Mesenchymal stem cell (in vitro differentiated cells and primary cell): Measurements from ENCODE around the gene SYTL3.
"Not testable (repeated sequence)": the region's sequence is repeated elsewhere in the genome, so short reads cannot be mapped to it uniquely, and the experiment has no call there.

Source experiments
- DNase-seq: peaks from one replicate; pipeline ENCODE4 v3.0.0-alpha.2; 2013
- H2AFZ ChIP-seq: one replicate; pipeline ENCODE4 v1.6.1; 2013; ENCODE audit warnings: low read depth, mild to moderate bottlenecking, control low read depth, inconsistent platforms, low read length, moderate library complexity
- H2AK5ac ChIP-seq: 2 replicates; pipeline ENCODE4 v1.6.1; 2013; ENCODE audit warnings: low read length, moderate library complexity, mild to moderate bottlenecking, inconsistent platforms; ENCODE audit not compliant: severe bottlenecking
- H2BK120ac ChIP-seq: one replicate; pipeline ENCODE4 v1.6.1; 2013; ENCODE audit warnings: low read depth, mild to moderate bottlenecking, inconsistent platforms, low read length, moderate library complexity
- H2BK12ac ChIP-seq, 2 experiments: one replicate each; pipeline ENCODE4 v1.6.1; 2013; ENCODE audit warnings: inconsistent platforms in 2 of 2, low read length in 2 of 2, mild to moderate bottlenecking in 2 of 2, moderate library complexity in 2 of 2, control low read depth in 1 of 2
- H2BK15ac ChIP-seq: one replicate; pipeline ENCODE4 v1.6.1; 2013; ENCODE audit warnings: mild to moderate bottlenecking, low read depth, inconsistent platforms; ENCODE audit not compliant: poor library complexity, severe bottlenecking
- H2BK5ac ChIP-seq: 2 replicates; pipeline ENCODE4 v1.6.1; 2013; ENCODE audit warnings: low read depth, mild to moderate bottlenecking, low read length, control low read depth, inconsistent platforms; ENCODE audit not compliant: poor library complexity, severe bottlenecking
- H3K14ac ChIP-seq, 2 experiments: one replicate each; pipeline ENCODE4 v1.6.1; 2013; ENCODE audit warnings: inconsistent platforms in 2 of 2, low read length in 2 of 2, control low read depth in 1 of 2, mild to moderate bottlenecking in 1 of 2, moderate library complexity in 1 of 2
- H3K18ac ChIP-seq, 2 experiments: one replicate each; pipeline ENCODE4 v1.6.1; 2013; ENCODE audit warnings: inconsistent platforms in 2 of 2, low read length in 2 of 2, control low read depth in 1 of 2, low read depth in 1 of 2, mild to moderate bottlenecking in 1 of 2
- H3K23ac ChIP-seq, 2 experiments: one replicate each; pipeline ENCODE4 v1.6.1; 2013; ENCODE audit warnings: inconsistent platforms in 2 of 2, low read length in 2 of 2, mild to moderate bottlenecking in 2 of 2, moderate library complexity in 2 of 2, control low read depth in 1 of 2
- H3K27ac ChIP-seq: 2 replicates; pipeline ENCODE4 v1.5.1; 2013; ENCODE audit warnings: mild to moderate bottlenecking, moderate library complexity, low read length, control low read depth, inconsistent platforms; ENCODE audit not compliant: poor library complexity, severe bottlenecking
- H3K27me3 ChIP-seq, 2 experiments: 2 replicates each; pipeline versions ENCODE4 v1.6.1 to v1.7.0; 2013; ENCODE audit warnings: low read length in 2 of 2, mild to moderate bottlenecking in 2 of 2, moderate library complexity in 2 of 2, control low read depth in 1 of 2, inconsistent platforms in 1 of 2; ENCODE audit not compliant: control insufficient read depth in 1 of 2, insufficient read depth in 1 of 2
- H3K36me3 ChIP-seq, 2 experiments: 2 replicates each; pipeline versions ENCODE4 v1.6.1 to v1.7.0; 2013; ENCODE audit warnings: low read length in 2 of 2, control low read depth in 1 of 2, inconsistent platforms in 1 of 2, low read depth in 1 of 2, mild to moderate bottlenecking in 1 of 2; ENCODE audit not compliant: insufficient read depth in 2 of 2, control insufficient read depth in 1 of 2
- H3K4ac ChIP-seq, 2 experiments: one replicate each; pipeline ENCODE4 v1.6.1; 2013; ENCODE audit warnings: inconsistent platforms in 2 of 2, low read length in 2 of 2, mild to moderate bottlenecking in 2 of 2, moderate library complexity in 2 of 2, control low read depth in 1 of 2, low read depth in 1 of 2
- H3K4me1 ChIP-seq: 2 replicates; pipeline ENCODE4 v1.6.1; 2013; ENCODE audit warnings: low read depth, low read length, control low read depth; ENCODE audit not compliant: control insufficient read depth, insufficient read depth
- H3K4me2 ChIP-seq: 2 replicates; pipeline ENCODE4 v1.6.1; 2013; ENCODE audit warnings: low read length, mild to moderate bottlenecking, inconsistent platforms; ENCODE audit not compliant: poor library complexity, severe bottlenecking
- H3K4me3 ChIP-seq, 2 experiments: 2 replicates each; pipeline versions ENCODE4 v1.5.1 to v1.7.0; 2013; ENCODE audit warnings: low read length in 2 of 2, mild to moderate bottlenecking in 2 of 2, control low read depth in 1 of 2, low read depth in 1 of 2; ENCODE audit not compliant: insufficient read depth in 1 of 2
- H3K79me1 ChIP-seq: replicated peaks from 2 replicates; pipeline ENCODE4 v1.6.1; 2013; ENCODE audit warnings: mild to moderate bottlenecking, control low read depth, low read length, inconsistent platforms; ENCODE audit not compliant: poor library complexity, severe bottlenecking
- H3K9ac ChIP-seq: 2 replicates; pipeline ENCODE4 v1.7.0; 2013; ENCODE audit warnings: mild to moderate bottlenecking, low read length, moderate library complexity
- H3K9me3 ChIP-seq: 2 replicates; pipeline ENCODE4 v1.7.0; 2013; ENCODE audit warnings: mild to moderate bottlenecking, low read length; ENCODE audit not compliant: control insufficient read depth
- H4K8ac ChIP-seq: one replicate; pipeline ENCODE4 v1.6.1; 2013; ENCODE audit warnings: inconsistent platforms, mild to moderate bottlenecking, low read length, moderate library complexity
- H4K91ac ChIP-seq: one replicate; pipeline ENCODE4 v1.6.1; 2013; ENCODE audit warnings: mild to moderate bottlenecking, low read length, inconsistent platforms
- WGBS: methylation state at CpG from one replicate; pipeline ENCODE4 v1.1.7; 2013; ENCODE audit warnings: mixed read lengths; 5-methylcytosine and 5-hydroxymethylcytosine counted together

SYTL3 gene

DNA sequence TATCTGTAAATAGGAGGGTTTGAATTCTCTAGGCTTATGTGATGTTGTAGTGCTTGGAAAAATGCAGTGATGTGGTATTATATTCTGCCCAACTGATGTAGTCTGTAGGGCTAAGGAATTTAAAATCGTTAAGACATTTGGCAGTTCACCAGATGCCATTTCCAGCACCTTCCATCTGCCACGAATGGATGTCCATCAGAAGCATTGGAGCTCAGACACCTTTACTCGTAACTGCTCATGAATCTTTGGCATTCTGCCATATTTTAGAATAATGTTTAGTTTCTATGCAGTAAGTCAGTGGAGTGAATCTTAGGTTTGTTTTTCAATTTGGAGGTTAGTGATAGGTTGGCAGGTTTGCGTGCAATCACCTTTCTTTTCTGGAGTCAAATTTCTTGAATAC, 2.4 kb upstream of the SYTL3 start:
- no peaks in the 10 kb centered on the region for H3K9me3 ChIP-seq
- no peak overlapping the region for H3K14ac ChIP-seq
- no peak overlapping the region for H3K4ac ChIP-seq
- H3K4me3 ChIP-seq: no peak overlapping the region
- H3K4me2 ChIP-seq: no peak overlapping the region
- no peak overlapping the region for H3K18ac ChIP-seq
- peaks cover 2% of the 10 kb centered on the region for H3K79me1 ChIP-seq
- no peak overlapping the region for H3K27ac ChIP-seq
- H4K91ac ChIP-seq: no peak overlapping the region
- no peak overlapping the region for H2AFZ ChIP-seq
- no peaks in the 10 kb centered on the region for H3K36me3 ChIP-seq
- 86% methylated on average over 3 of the region's 4 CpGs for WGBS
- H2BK15ac ChIP-seq: no peak overlapping the region
- no peaks in the 10 kb centered on the region for H3K27me3 ChIP-seq
- no peak overlapping the region for H4K8ac ChIP-seq
- DNase-seq: no peak
- H2BK5ac ChIP-seq: no peak overlapping the region
- H3K4me1 ChIP-seq: peaks cover 6% of the 10 kb centered on the region
- H2AK5ac ChIP-seq: no peak overlapping the region
- H2BK12ac ChIP-seq: no peak overlapping the region
- H3K9ac ChIP-seq: no peak overlapping the region
- H2BK120ac ChIP-seq: no peak overlapping the region
- H3K23ac ChIP-seq: no peak overlapping the region

DNA sequence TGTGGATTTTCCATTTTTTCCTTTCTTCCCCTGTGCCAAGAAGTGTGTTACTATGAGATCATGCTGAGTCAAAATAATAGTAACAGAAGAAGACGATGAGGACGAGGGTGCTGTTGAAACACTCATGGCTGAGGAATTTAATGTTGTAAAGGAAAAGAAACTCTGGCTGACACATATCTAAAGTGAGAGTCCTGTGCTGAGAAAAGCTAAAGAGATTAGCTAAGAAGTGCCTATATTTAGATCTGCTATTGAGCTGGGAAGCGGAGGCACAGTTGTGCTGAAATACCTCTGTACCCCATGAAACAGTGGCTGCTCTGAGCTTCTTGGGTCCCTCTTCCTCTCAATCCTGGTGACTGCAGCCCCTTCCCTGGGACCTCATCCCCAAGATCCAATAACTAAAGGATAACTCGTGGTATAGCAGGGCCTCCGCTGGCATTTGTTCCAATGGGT, 1.1 kb upstream of the SYTL3 start:
- Histone ChIP-seq H2BK120ac (no peak overlapping the region), H3K14ac (no peak overlapping the region), H4K91ac (no peak overlapping the region), H2BK5ac (no peak overlapping the region), H3K27me3 (no peaks in the 10 kb centered on the region), H3K4me3 (peak overlapping the region in 1 of 2 experiments; percentile 3), H3K4ac (no peak overlapping the region), H3K4me2 (no peak overlapping the region), H3K36me3 (no peaks in the 10 kb centered on the region), H2BK12ac (no peak overlapping the region), H3K27ac (peak overlapping the region; percentile 43), H4K8ac (no peak overlapping the region), H3K9me3 (no peaks in the 10 kb centered on the region), H2AFZ (no peak overlapping the region), H3K18ac (peak overlapping the region in 1 of 2 experiments; percentile 65), H3K4me1 (peaks cover 6% of the 10 kb centered on the region), H2BK15ac (no peak overlapping the region), H3K79me1 (peaks cover 2% of the 10 kb centered on the region), H3K9ac (peak overlapping the region; percentile 73), H2AK5ac (no peak overlapping the region), H3K23ac (no peak overlapping the region)
- WGBS: under 1% methylated on average over 3 of the region's 5 CpGs
- DNase-seq: peak; percentile 97

DNA sequence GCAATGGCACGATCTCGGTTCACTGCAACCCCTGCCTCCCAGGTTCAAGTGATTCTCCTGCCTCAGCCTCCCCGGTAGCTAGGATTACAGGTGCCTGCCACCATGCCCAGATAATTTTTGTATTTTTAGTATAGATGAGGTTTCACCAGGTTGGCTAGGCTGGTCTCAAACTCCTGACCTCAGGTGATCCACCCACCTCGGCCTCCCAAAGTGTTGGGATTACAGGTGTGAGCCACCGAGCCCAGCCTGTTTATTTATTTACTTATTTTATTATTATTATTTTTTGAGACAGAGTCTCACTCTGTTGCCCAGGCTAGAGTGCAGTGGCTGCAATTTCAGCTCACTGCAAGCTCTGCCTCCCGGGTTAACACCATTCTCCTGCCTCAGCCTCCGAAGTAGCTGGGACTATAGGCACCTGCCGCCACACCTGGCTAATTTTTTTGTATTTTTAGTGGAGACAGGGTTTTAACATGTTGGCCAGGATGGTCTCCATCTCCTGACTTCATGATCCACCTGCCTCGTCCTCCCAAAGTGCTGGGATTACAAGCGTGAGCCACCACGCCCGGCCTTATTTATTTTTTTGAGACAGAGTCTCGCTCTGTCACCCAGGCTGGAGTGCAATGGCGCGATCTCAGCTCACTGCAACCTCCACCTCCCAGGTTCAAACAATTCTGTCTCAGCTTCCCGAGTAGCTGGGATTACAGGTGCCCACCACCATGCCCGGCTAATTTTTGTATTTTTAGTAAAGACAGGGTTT, 2.3 kb downstream of the SYTL3 start:
- H3K18ac ChIP-seq, H3K27ac ChIP-seq, H2BK5ac ChIP-seq, H4K8ac ChIP-seq, H3K79me1 ChIP-seq, H3K4me2 ChIP-seq, H2BK12ac ChIP-seq, H3K9me3 ChIP-seq, H3K4me3 ChIP-seq, H3K4ac ChIP-seq, H3K9ac ChIP-seq, H3K14ac ChIP-seq, H3K27me3 ChIP-seq, H2BK120ac ChIP-seq, H2BK15ac ChIP-seq, H2AK5ac ChIP-seq, H4K91ac ChIP-seq, H2AFZ ChIP-seq, H3K23ac ChIP-seq, H3K36me3 ChIP-seq, DNase-seq: not testable (repeated sequence)
- 97% methylated on average over 12 of the region's 17 CpGs for WGBS
- peaks cover 20% of the 10 kb centered on the region for H3K4me1 ChIP-seq

DNA sequence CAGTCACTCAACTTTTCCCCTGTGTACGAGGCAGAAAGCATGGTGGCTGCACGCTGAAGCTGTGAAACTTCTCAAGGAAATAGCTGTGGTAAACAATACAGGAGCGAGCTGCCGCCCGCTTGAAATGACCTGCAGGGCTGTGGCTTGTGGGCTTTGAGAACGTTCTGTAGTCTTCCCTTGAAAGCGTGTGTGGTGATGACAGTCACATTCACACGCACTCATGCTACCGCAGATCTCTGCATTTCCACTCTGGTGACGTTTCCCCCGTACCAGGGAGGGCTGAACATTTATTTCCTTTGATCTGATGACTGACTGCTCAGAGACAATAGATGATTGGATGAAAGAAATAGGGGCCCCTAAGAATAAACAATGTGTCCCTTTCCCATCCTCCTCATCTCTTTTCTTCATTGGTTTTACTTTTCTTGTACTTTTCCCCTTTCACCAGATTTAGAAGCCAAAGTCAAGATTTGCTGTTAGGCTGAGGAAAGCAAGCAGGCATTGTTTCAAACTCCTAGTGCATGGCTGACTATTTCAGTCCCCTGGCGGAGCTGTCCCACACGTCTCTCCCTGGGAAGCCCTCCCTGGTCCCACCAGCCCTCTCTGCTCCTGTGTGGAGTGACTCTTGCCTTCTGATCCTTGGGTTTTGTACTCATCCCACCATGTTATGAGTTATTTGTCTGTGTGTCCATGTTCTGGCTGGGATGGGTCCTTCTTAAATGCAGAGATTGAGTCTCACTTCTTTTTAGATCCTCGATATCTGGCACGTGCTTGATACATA, 3.9 kb downstream of the SYTL3 start:
- no peaks in the 10 kb centered on the region for H3K79me1 ChIP-seq
- H4K91ac ChIP-seq: peak overlapping the region; percentile 83
- peak overlapping the region; percentile 70 for H3K9ac ChIP-seq
- 92% methylated on average over 15 of the region's 15 CpGs for WGBS
- H2BK5ac ChIP-seq: no peak overlapping the region
- peak overlapping the region; percentile 73 for H2BK120ac ChIP-seq
- H3K23ac ChIP-seq: no peak overlapping the region
- peak; percentile 56 for DNase-seq
- H3K4me1 ChIP-seq: peaks cover 20% of the 10 kb centered on the region
- no peak overlapping the region for H2BK15ac ChIP-seq
- H3K9me3 ChIP-seq: no peaks in the 10 kb centered on the region
- peak overlapping the region; percentile 98 for H2BK12ac ChIP-seq
- H4K8ac ChIP-seq: peak overlapping the region; percentile 88
- no peak overlapping the region for H2AK5ac ChIP-seq
- H3K4me3 ChIP-seq: no peak overlapping the region
- H3K27me3 ChIP-seq: no peaks in the 10 kb centered on the region
- H3K18ac ChIP-seq: peak overlapping the region; percentile 72 to 94
- H3K14ac ChIP-seq: no peak overlapping the region
- H3K4me2 ChIP-seq: no peak overlapping the region
- H3K4ac ChIP-seq: peak overlapping the region; percentile 66 to 80
- no peak overlapping the region for H2AFZ ChIP-seq
- no peaks in the 10 kb centered on the region for H3K36me3 ChIP-seq
- H3K27ac ChIP-seq: no peak overlapping the region
